H4 (cell line): ENCODE measurements around the gene ESPNL. TPM values are rescaled to one million over a fixed set of nuclear protein-coding genes. Genes with fewer than 3 reads are reported as not detected.

Source experiments
- DNase-seq: peaks from one replicate; pipeline ENCODE4 v3.0.0-alpha.2; 2015; ENCODE audit warnings: low spot score
- total RNA-seq: library from RNA; depleted of rRNA; stranded (reverse); fragments of >200 nt; shearing (Covaris generic); gene quantifications from 2 replicates; pipeline ENCODE4 v1.2.3, GENCODE V29; 2014

Gene ESPNL
- total RNA-seq, 1 experiment from 2014 or later, result not detected

DNA sequence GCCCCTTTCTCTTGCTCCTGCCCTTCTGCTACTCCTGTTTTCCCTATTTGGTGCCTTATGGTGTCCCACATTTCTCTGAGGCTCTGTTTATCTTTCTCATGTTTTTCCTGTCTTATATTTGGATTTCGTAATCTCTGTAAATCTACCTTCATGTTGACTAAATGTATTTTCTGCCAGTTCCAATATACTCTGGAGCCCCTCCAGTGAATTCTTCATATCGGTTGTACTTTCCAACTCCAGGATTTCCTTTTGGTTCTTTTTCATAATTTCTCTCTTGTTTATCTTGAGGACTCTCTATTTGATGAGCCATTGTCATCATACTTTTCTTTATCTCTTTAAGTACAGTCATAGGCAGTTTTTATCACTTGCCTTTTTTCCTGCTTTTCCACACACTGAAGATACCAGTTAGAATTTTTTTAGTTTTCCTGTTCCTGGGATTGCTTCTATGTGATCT is 20.2 kb upstream of the ESPNL start:
- no peak for DNase-seq

DNA sequence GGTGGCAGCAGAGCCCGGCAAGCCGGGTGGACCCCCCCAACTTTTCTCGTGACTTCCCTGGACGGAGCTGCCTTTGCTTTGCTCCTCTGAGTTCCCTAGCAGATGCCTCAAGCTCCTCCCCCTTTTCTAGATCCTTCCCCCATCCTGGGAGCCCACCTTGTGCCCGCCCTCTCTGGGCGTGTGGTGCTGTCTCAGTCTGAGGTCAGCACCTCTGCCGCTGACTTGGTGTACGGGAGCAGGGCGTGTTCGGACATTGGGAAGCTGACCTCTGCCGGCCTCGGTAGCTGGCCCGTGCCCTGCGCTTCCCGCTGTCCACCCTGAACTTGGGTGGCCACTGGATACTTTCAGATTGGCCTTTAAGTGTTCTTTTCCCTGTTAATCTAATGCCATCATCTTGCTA is 19.6 kb upstream of the ESPNL start:
- no peak for DNase-seq

DNA sequence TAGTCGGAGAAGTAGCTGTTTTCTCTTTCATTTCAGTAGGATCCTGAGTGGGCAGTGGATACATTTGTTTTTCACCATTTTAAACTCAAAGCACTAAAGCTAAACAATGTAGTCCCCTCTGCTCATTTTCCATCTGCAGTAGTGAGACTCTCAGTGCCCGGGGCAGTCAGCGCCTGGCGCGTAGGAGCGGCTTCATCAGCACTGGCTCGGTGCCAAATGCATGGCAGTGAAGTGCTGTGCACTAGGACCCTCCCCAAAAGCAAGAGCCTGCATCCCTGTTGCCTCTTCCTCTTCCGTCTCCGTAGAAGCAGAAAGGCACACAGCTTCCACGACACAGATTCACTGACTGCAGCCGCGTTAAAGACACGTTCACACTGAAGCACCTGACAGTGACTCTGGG is 19.0 kb upstream of the ESPNL start:
- no peak for DNase-seq

DNA sequence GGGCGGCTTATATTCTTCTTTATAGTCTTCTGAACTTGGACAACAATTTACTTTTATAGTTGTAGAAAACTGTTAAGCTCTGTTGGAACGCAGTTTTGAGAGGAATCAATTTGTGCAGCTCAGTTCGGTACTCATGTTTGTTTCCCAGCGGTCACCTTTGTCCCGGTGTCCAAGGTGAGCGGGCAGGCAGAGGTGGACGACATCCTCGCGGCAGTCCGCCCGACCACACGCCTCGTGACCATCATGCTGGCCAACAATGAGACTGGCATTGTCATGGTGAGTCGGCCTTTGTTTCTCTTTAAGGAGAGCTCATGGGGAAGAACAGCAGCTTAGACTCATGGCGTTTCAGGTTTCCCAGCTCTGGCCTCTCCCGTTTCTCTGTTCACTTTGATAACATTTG is 18.6 kb upstream of the ESPNL start:
- DNase-seq, result no peak

DNA sequence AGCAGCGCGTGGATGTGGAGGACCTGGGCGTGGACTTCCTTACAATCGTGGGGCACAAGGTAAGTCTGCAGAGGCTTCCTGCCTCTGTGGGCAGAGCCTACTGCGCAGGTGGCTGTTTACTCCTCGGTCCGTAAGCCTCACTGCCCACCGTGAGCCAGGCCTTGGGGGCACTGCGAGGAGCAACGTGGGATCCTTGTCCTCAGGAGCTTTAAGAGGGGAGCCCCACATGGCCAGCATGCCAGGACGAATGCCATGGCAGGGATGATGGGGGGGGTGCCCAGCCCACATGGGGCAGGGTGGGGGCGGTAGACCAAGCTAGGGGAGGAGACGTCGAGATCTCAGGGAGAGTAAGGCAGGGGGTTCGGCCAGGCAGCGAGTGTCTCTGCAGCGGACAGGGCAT is 18.0 kb upstream of the ESPNL start:
- no peak for DNase-seq

DNA sequence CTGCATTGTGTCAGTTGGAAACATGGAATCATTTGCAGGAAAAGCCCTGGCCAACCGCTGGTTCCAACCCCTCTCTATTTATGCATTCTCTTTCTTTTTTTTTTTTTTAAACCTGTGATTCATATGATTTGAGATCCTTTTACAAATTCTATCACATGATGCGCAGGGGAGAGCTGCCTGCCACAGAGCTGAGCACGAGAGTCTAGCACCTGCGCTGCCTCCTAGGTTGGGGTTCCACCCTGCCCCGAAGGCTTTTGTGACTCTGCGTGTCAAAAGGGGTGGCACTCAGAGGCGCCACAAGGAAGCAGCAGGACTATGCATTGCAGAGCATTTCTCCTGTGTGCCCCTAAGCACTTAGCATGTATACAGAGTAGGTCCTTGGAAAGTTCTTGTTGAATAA is 17.3 kb upstream of the ESPNL start:
- no peak for DNase-seq

DNA sequence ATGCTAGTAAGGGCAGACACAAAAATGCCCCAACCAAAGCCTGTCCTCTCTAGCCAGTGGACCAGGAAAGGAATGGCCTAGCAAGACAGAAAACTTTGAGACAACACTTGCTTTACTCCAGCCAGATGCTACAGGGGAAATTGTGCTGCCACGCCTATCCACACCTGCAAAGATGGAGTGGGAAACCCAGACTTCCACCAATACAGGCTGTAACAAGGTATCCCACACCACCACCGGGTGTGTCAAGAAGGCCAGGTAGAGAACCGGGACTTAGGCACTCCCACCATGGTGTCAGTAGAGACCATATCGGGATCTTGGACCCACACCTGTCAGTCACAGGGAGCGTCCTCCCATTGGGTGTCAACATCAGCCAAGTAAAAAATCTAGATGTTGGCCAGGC is 16.2 kb upstream of the ESPNL start:
- no peak for DNase-seq

DNA sequence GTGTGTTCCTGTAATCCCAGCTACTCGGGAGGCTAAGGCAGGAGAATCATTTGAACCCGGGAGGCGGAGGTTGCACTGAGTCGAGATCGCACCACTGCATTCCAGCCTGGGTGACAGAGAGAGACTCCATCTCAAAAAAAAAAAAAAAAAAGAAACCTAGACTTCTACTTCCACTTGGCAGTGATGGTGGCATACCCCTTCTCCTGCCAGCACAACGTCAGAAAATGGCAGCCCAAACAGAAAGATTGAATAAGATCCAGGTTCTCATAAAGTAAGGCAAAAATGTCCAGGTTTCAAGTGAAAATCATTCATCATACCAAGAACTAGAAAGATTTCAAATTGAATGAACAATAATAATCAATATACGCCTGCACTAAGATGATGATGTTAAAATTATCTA is 15.4 kb upstream of the ESPNL start:
- no peak for DNase-seq

DNA sequence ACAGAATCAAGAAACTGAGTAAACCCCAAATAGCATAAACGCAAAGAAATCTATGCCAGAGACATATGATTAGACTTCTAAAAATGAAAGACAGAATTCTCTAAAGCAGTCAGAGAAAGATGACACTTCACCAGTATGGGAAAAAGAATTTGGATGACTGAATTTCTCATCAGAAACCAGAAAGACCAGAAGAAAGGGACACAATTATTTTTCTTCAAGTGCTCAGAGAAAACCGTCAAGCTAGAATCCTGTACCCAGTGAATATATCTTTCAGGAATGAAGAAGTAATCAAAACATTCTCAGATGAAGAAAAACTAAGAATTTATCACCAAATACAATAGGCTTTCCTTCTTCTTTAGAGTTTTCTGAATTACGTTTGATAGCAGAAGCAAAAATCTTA is 14.2 kb upstream of the ESPNL start:
- no peak for DNase-seq

DNA sequence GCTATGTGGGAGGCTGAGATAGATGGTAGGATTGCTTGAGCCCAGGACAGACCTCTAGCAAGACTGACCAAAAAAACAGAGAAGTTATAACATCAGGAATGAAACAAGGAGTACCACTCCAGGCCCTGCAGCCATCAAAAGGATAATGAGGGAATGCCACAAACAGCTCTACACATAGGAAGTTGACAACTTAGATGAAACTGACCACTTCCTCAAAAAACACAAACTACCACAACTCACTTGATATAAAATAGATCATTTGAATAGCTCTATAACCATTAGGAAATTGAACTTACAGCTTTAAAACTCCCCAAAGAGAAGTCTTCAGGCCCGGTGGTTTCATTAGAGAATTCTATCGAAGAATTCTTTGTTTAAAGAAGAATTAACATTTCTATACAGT is 12.9 kb upstream of the ESPNL start:
- DNase-seq, result no peak

DNA sequence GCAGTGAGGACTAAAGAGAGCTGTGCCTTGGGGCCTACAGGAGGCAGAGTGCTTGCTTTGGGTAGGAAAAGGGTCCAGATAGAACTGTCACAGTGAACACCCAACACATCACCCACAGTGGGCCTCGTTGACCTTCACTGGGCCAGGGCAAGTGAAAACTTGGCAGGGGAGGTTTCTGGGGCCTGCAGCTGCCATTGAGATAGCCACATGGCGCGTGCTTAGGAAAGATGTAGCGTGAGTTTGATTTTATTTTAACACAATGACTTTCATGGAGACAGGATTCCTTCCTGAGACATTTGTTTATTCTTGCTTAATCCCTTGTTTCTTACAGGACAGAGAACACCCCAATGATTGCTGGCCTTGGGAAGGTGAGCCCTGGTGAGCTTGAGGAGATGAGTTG is 9.3 kb upstream of the ESPNL start:
- no peak for DNase-seq

DNA sequence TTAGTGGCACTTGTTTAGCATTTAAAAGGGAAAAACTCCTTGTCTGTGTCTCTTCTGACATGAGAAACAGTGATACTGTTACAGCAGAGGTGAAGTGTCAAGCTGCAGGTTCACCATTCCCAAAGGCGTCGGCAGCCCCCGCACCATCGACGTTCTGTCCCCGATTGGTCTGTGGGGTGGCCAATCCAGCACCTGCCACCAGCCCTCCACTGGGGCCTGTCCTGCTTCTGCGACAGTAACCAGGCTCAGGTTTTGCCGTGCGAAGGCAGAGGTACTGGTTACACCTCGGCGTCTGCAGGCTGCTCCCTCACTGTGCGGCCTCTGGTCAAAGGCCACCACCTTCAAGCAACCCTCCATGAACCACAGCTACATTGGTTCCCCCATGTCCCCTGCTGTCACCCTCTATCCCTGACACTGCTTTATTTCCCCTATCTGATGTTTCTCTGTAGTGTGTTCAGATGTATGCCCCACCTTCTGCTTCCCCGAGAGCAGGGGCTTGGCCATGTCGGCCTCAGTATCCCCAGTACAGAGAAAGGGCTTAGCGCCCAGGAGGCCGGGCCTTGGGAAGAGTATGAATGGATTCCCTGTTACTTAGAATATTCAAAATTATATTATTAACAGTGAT is 8.6 kb upstream of the ESPNL start:
- no peak for DNase-seq

DNA sequence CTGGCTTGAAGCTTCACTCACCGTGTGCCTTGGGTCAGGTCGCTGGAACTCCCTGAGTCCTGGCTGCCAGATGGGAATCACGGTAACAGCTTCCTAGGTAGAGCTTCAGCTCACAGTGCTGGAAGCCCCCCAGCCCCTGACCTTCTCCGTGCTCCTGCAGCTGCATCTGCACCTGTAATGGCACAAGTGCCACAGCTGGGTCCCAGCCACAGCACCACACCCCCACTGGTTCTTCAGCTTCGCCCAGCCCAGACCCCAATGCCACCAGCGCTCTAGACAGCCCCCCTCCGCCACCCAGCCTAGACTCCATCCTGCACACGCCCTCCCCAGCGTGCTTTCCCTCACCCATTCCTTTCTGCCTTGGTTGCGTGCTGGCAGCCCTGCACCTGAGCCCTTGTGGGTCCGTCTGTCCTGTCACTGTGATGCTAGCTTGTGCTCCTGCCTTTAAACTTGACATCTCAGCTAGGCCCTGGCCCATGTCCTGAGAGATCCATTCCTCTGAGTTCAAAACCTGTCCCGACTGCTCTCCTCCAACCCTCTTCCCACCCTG is 7.6 kb upstream of the ESPNL start:
- DNase-seq, result no peak

DNA sequence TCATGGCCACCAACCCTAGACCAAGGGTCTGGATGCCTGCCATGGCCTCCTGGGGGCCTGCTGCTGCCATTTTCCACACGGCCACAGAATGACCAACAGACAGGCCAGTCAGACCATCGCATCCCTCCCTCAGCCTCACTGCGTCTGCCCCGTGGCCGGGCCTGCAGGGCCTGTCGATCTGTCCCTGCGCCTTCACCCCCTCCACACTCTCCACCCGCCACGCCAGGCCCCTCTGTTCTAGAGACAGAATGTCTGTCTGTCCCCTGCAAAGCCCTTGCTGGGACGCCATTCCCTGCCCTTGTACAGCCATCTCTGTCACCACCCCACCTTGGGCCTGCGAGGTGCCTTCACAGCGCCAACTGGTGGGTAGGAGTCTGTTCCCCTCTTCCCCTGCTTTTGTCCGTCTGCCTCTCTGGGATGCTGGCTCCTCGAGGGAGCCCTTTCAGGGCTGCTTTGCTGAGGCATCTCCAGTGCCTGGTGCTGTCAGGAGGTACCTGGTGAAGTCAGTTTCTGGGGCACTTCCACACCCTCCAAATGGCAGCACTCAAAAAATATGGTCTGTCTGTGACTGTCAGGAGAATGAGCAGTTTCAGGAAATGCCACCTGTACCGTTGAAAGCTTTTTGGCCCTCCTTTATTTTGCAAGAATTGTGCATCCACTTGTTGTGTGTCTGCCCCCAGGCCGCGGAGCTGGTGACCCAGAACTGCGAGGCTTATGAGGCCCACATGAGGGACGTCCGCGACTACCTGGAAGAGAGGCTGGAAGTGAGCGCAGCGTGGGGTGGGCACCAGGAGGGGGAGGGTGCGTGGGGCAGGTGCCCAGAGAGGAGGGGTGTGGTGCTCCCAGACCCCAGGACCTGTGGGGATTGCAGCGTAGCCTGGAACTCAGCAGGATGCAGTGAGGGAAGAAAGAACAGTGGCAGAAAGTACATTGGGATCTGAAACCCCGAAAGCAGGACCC is 6.7 kb upstream of the ESPNL start:
- no peak for DNase-seq

DNA sequence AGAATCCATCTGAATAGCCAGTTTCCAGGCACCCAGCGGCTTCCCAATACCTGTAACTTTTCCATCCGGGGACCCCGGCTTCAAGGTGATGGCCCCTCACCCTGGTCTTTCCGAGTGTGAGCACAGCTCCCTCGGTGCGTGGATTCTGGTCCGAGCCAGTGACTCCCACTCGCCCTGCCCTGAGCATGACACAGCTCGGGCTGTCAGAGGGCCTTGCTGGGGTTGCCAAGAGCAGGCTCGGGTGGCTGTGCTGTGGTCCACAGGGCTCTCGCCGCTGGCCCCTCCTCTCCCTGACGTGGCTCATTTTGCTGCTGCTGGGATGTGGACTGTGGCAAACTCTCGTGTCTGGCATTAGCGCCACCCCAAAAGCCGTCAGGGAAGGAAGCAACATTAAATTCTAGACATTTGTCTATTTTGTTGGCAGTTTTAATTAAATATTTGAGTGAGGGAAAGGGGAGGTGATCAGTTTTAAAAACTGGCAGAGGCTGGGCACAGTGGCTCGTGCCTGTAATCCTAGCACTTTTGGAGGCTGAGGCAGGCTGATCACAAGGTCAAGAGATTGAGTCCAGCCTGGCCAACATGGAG is 5.6 kb upstream of the ESPNL start:
- no peak for DNase-seq

DNA sequence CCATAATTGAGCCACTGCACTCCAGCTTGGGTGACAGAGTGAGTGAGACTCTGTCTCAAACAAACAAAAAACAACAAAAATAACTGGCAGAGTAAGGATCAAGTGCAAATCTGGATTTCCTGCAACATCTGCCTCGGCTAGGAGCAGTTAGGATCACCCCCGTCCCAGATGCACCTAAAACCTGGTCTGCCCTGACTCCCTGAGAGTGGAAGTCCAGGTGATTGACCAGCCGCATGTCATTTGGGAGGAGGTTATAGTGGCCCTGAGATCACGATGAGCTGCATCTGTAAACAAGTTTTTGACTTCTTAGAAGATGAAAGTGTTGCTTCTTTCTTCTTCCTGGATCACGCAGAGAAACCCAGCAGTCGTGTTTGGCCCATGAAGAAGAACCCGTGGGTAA is 5.0 kb upstream of the ESPNL start:
- DNase-seq, result no peak

DNA sequence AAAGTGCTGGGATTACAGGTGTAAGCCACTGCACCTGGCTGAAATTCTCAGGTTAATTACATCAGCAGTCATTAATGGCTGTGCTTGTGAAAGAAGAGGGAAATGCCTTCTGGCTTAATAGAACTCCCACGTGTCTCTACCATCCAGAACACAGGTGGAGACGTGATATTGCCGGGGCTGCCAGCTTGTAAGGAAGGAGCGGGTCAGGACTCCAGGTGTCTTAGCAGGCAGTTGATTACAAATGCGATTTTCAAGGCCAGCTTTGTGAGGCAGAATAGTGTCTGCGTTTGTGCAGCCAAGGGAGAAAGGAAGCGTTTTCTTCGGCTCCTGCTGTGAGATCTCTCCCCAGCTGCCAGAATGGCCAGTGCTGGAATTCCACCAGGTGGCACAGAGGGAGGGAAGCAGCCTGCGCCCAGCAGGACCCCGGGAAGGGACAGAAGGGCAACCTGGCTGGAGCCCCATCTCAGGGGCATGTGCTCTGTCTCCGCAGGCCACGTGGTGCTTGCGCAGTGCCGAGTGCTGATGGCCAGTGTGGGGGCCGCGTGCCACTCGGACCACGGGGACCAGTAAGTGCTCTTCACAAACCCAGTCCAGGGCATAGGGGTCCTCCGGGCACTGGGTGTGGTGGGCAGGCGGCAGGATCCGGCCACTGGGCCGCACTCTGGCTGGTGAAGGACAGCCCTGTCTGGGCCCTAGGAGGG is 3.7 kb upstream of the ESPNL start:
- DNase-seq, result peak; percentile 2

DNA sequence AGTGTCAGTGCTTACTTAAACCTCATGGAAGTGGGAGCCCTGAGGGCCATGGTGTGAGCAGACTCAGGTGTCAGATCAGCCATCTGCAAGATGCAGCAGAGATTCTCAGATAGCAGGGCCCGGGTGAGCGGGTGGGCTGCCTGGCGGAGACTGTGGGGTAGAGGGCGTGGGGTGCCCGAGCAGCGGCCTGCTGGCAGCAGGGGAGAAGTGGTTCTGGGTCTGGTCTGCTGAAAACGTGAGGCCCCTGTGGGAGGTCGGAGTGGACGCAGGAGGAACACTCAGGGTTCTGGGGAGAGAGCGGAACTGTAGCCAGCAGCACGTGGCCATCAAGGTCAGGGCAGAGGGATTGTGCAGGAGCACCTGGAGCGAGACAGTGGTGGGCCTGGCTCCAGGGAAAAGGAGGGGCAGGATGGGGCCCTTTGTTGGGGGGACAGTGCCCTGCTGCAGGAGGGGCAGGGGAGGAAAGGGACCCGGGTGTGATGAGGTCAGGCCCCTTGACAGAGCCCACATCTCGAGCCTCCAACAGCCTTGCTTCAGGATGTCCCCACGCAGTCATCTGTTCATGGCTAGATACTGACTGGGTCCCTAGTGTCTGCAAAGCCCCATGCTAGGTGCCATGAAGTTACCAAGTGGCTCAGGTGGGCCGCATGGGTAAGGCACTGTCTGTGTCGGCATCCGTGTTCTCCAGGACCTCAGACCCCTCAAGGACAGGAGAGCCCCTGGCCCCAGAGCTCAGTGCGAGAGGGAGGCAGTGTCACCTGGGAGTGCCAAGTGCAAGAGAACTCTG is 2.7 kb upstream of the ESPNL start:
- peak; percentile 2 for DNase-seq

DNA sequence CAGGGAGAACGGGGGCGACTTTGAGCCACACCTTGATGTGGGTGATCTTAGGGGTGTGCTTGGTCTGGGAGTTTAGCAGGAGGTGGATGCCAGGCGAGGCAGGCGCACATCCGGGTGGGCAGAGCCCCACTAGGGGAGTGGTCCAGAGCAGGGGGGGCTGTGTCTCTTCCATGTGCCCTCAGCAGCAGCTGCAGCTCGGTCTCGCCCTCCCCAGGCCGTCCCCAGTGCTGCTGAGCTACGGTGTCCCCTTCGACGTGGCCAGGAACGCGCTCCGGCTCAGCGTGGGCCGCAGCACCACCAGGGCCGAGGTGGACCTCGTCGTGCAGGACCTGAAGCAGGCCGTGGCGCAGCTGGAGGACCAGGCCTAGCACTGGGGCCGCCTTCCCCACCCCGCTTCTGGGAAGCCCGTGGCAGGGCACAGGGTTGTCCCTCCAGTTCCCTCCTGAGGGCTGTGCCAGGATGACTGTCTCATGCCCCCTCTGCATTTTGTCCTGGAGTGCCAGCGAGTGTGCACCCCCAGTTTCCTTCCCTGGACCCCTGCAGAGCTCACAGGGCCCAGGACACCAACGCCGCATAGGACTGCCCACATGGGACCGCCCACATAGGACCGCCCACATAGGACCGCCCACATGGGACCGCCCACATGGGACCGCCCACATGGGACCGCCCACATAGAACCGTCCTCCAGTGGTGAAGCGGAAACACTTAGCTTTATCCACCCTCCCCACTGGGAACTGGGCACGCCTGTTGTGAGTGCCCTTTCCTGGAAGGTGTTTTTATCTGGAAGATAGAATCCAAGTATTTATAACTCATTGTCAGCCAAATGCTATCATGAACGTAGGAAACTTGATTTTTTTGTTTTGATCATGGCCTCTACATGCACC is 1.9 kb upstream of the ESPNL start:
- no peak for DNase-seq
